ENCODE results near the gene PPP2R2B. TPM values are rescaled to one million over a fixed set of nuclear protein-coding genes. Genes with fewer than 3 reads are reported as not detected.
A peak's percentile ranks its signal among the peaks of the same experiment; 100 is the strongest.

The PPP2R2B gene
- total RNA-seq, 4 donors from 2014 or later = 9.4 to 29.4 (median 20.7) TPM

DNA sequence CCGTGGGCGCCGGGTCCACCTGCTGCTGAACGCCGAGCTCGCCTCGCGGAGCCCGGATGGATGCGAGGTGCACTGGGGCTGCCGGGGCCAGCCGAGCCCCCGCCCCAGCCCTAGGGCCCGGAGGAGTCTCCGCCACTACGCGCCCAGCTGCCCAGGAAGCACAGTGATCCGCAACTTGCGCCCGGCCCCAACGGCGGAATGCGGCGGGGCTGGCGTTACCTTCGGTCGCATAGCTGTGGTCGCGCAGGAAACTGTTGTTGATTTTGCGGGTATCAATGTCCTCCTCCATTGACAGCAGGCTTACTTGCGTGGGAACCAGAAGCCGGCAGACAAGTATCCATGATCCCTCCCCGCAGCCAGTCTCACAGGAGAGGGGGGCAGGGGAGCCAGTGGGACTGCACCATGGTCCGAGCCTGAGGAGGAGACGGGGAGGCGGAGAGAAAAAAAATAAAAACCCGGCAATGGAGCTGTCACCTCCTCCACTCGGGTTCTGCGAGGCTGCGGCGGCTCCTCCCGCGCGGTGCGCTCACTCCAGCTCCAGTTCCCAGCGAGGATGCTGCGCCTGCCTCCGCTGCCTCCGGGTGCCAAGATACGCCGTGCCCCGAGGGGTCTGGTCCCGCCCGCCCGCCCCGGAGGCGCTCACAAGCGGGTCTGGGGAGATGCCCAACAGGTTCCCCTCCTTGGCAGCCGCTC is 628 bp downstream of the PPP2R2B start:
- Histone ChIP-seq H3K4me3 (peak overlapping the region; percentile 36 to 59 (median 44)), H3K4me1 (peaks cover 0 to 37% (median 6%) of the 10 kb centered on the region in 4 donors), H3K36me3 (no peaks in the 10 kb centered on the region), H3K9me3 (no peaks in the 10 kb centered on the region), H3K27ac (peak overlapping the region in 2 of 4 donors; percentile 63 to 70), H3K27me3 (peaks cover 0 to 8% of the 10 kb centered on the region in 2 donors)
- 4 to 20% methylated on average over 32 to 36 of the region's 59 CpGs for WGBS, 2 donors
- no peak for TF ChIP-seq EP300 (IDR thresholded peaks at IDR 0.05)
- TF ChIP-seq, protein P1, sequence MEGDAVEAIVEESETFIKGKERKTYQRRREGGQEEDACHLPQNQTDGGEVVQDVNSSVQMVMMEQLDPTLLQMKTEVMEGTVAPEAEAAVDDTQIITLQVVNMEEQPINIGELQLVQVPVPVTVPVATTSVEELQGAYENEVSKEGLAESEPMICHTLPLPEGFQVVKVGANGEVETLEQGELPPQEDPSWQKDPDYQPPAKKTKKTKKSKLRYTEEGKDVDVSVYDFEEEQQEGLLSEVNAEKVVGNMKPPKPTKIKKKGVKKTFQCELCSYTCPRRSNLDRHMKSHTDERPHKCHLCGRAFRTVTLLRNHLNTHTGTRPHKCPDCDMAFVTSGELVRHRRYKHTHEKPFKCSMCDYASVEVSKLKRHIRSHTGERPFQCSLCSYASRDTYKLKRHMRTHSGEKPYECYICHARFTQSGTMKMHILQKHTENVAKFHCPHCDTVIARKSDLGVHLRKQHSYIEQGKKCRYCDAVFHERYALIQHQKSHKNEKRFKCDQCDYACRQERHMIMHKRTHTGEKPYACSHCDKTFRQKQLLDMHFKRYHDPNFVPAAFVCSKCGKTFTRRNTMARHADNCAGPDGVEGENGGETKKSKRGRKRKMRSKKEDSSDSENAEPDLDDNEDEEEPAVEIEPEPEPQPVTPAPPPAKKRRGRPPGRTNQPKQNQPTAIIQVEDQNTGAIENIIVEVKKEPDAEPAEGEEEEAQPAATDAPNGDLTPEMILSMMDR (IDR thresholded peaks at IDR 0.05) = no peak
- no peak for TF ChIP-seq POLR2A (IDR thresholded peaks at IDR 0.05)
- DNase-seq (ENCODE audit: low spot score in 2 of 2) = no peak

DNA sequence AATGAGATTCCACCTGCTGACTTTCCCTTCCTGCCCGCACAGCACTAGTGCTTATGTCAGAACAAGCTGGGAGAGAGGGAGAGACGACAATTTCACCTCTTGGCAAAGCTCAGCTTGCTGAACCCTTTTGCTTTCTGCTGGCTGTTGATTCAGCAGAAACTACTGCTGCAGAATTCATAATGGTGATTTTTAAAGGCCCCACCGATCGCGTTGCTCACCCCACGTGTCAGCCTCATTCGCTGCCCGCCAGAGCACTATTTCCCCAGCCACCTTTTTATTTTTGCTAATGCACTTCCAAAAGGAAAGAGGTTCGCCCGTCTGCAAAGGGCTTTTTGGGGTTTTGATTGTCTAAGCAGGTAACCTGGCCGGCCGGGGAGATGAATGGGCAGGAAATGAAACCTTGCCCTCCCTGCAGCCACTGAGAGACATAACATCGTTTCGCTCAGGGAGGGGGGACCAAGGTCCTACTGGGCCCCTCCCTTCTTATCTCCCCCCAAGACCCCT is 1.3 kb downstream of the PPP2R2B start:
- peaks cover 0 to 8% of the 10 kb centered on the region in 2 donors for H3K27me3 ChIP-seq
- 25 to 33% methylated on average over 14 of the region's 14 CpGs for WGBS, 2 donors
- H3K4me1 ChIP-seq = peaks cover 0 to 37% (median 6%) of the 10 kb centered on the region in 4 donors
- H3K36me3 ChIP-seq = no peaks in the 10 kb centered on the region
- TF ChIP-seq EP300 (IDR thresholded peaks at IDR 0.05) (no peak), POLR2A (IDR thresholded peaks at IDR 0.05) (no peak)
- TF ChIP-seq, protein P1 (IDR thresholded peaks at IDR 0.05) = no peak
- H3K27ac ChIP-seq = peak overlapping the region in 2 of 4 donors; percentile 63 to 70
- H3K9me3 ChIP-seq = no peaks in the 10 kb centered on the region
- DNase-seq (ENCODE audit: low spot score in 2 of 2) = no peak
- H3K4me3 ChIP-seq = peak overlapping the region; percentile 36 to 59 (median 44)

DNA sequence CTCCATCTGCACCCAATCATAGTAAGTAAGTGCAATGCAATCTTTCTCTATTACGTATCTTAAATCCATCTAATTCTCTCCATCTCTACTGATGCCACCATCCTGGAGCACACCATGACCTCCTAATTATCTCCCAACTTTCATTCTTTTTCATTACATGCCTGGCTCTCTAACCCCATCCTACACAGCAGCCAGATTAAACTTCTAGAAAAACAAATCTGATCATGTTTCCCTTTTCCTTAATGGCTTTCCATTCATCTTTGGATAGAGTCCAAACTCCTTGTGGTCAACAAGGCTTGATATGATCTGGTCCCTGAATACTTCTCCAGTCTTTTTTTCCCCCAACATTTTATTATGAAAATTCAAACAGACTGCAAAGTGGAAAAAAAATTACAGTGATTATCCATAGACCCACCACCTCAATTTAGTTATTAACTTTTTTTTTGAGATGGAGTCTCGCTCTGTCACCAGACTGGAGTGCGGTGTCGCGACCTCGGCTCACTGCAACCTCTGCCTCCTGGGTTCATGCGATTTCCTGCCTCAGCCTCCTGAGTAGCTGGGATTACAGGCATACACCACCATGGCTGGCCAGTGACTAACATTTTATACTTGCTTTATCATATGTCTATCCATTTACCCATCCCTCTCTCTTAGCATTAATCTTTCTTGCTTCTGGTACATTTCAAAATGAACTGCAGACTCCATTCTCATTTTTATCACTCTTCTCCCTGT is 5.2 kb downstream of the PPP2R2B start:
- Histone ChIP-seq H3K9me3 (no peaks in the 10 kb centered on the region), H3K4me1 (peaks cover 0 to 26% (median 6%) of the 10 kb centered on the region in 4 donors), H3K36me3 (no peaks in the 10 kb centered on the region), H3K27me3 (peaks cover 0 to 8% of the 10 kb centered on the region in 2 donors), H3K4me3 (no peak overlapping the region), H3K27ac (no peak overlapping the region)
- 93 to 95% methylated on average over 7 of the region's 7 CpGs for WGBS, 2 donors
- TF ChIP-seq EP300 (IDR thresholded peaks at IDR 0.05) (no peak), POLR2A (IDR thresholded peaks at IDR 0.05) (no peak)
- TF ChIP-seq, protein P1 (IDR thresholded peaks at IDR 0.05) = no peak
- DNase-seq (ENCODE audit: low spot score in 2 of 2) = no peak

DNA sequence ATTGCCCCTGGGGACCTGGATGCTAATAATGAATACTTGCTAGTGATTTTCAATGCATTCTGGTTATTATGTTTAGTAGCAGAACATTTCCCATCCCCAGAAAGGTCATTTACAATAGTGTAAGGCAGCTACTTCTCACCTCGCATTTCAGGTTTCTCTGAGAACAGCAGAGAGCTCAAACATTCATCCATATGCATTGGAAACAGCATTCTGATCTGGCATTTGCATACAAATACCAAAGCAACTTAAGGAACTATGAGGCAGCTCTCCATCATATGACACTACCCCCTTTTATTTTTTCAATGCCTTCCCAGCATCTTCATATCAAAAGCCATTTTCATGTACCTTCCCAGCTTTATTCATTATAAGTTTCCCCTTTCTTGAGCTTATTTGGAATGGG is 6.4 kb downstream of the PPP2R2B start:
- Histone ChIP-seq H3K4me1 (peaks cover 0 to 15% (median 0%) of the 10 kb centered on the region in 4 donors), H3K36me3 (no peaks in the 10 kb centered on the region), H3K27me3 (no peaks in the 10 kb centered on the region), H3K4me3 (no peak overlapping the region), H3K9me3 (no peaks in the 10 kb centered on the region), H3K27ac (no peak overlapping the region)
- no peak for DNase-seq (ENCODE audit: low spot score in 2 of 2)
- TF ChIP-seq EP300 (IDR thresholded peaks at IDR 0.05) (no peak), POLR2A (IDR thresholded peaks at IDR 0.05) (no peak)
- TF ChIP-seq, protein P1 (IDR thresholded peaks at IDR 0.05) = no peak
- 52 to 71% methylated on average over 1 of the region's 1 CpG for WGBS, 2 donors
